ENCODE measurements around the gene TDRD7. TPM values are rescaled to one million over a fixed set of nuclear protein-coding genes. Genes with fewer than 3 reads are reported as not detected.

TDRD7 gene
- total RNA-seq, 1 donor from 2014 or later: 5.5 TPM

GRCh38 chr9:97396256-97396655, 15.6 kb upstream of the TDRD7 start:
- peaks cover 47% of the 10 kb centered on the region for H3K27me3 Mint-ChIP-seq
- H3K9me3 Mint-ChIP-seq: no peaks in the 10 kb centered on the region
- H3K36me3 Mint-ChIP-seq (ENCODE audit: low read depth): no peaks in the 10 kb centered on the region
- H3K4me3 Mint-ChIP-seq: no peak overlapping the region
- no peak for DNase-seq
- intact Hi-C loops (cut with micrococcal nuclease): loop anchor here (2.0 to 10.0 kb wide), 2 partner anchors 17 to 161 kb away; partner anchors contain the start of gene TDRD7
- no peak overlapping the region for H3K27ac Mint-ChIP-seq
- peaks cover 21% of the 10 kb centered on the region for H3K4me1 Mint-ChIP-seq

- Mint-ChIP-seq H3K36me3 (ENCODE audit: low read depth) (no peaks in the 10 kb centered on the region), H3K4me1 (peaks cover 21% of the 10 kb centered on the region), H3K27me3 (peaks cover 43% of the 10 kb centered on the region), H3K9me3 (no peaks in the 10 kb centered on the region), H3K4me3 (no peak overlapping the region), H3K27ac (no peak overlapping the region)
- peak; percentile 83 for DNase-seq
- intact Hi-C loops (cut with micrococcal nuclease): loop anchor here (1.0 to 10.0 kb wide), 3 partner anchors 10 to 162 kb away; partner anchors contain the start of gene TDRD7
Observed at GRCh38 chr9:97397220-97397619, 14.7 kb upstream of the TDRD7 start.

GRCh38 chr9:97398999-97399758, 12.7 kb upstream of the TDRD7 start:
- Mint-ChIP-seq H3K9me3 (peaks cover 9% of the 10 kb centered on the region), H3K36me3 (ENCODE audit: low read depth) (no peaks in the 10 kb centered on the region), H3K27me3 (peaks cover 37% of the 10 kb centered on the region), H3K4me1 (peaks cover 21% of the 10 kb centered on the region), H3K27ac (no peak overlapping the region), H3K4me3 (no peak overlapping the region)
- intact Hi-C loops (cut with micrococcal nuclease): loop anchor here (1.0 to 10.0 kb wide), 2 partner anchors 164 to 542 kb away; no protein-coding TSS in a partner anchor
- DNase-seq: peak; percentile 91

- Mint-ChIP-seq H3K9me3 (peaks cover 10% of the 10 kb centered on the region), H3K27ac (no peak overlapping the region)
Observed at GRCh38 chr9:97403746-97404316, 8.1 kb upstream of the TDRD7 start.

GRCh38 chr9:97405551-97405950, 6.3 kb upstream of the TDRD7 start:
- intact Hi-C loops (cut with micrococcal nuclease): no loop called here
- no peaks in the 10 kb centered on the region for H3K36me3 Mint-ChIP-seq (ENCODE audit: low read depth)
- H3K27ac Mint-ChIP-seq: no peak overlapping the region
- H3K4me1 Mint-ChIP-seq: no peaks in the 10 kb centered on the region
- H3K9me3 Mint-ChIP-seq: peaks cover 10% of the 10 kb centered on the region
- no peak for DNase-seq
- H3K4me3 Mint-ChIP-seq: no peak overlapping the region
- H3K27me3 Mint-ChIP-seq: peaks cover 54% of the 10 kb centered on the region

More at GRCh38 chr9:97403746-97404316, 8.1 kb upstream of the TDRD7 start:
- Mint-ChIP-seq H3K4me3 (no peak overlapping the region), H3K36me3 (ENCODE audit: low read depth) (no peaks in the 10 kb centered on the region), H3K27me3 (peaks cover 49% of the 10 kb centered on the region), H3K4me1 (peaks cover 7% of the 10 kb centered on the region)
- intact Hi-C loops (cut with micrococcal nuclease): no loop called here
- no peak for DNase-seq

- Mint-ChIP-seq H3K4me1 (peaks cover 3% of the 10 kb centered on the region), H3K9me3 (peaks cover 10% of the 10 kb centered on the region), H3K36me3 (ENCODE audit: low read depth) (no peaks in the 10 kb centered on the region), H3K27me3 (peaks cover 50% of the 10 kb centered on the region), H3K27ac (no peak overlapping the region), H3K4me3 (no peak overlapping the region)
- DNase-seq: no peak
- intact Hi-C loops (cut with micrococcal nuclease): no loop called here
Observed at GRCh38 chr9:97406620-97407177, 5.2 kb upstream of the TDRD7 start.

- Mint-ChIP-seq H3K27ac (no peak overlapping the region), H3K4me1 (peaks cover 14% of the 10 kb centered on the region), H3K27me3 (peaks cover 49% of the 10 kb centered on the region), H3K4me3 (no peak overlapping the region), H3K9me3 (peaks cover 8% of the 10 kb centered on the region), H3K36me3 (ENCODE audit: low read depth) (no peaks in the 10 kb centered on the region)
- DNase-seq: no peak
- intact Hi-C loops (cut with micrococcal nuclease): no loop called here
Observed at GRCh38 chr9:97408562-97408961, 3.3 kb upstream of the TDRD7 start.

- intact Hi-C loops (cut with micrococcal nuclease): loop anchor here (1.0 to 5.0 kb wide), 5 partner anchors 91 to 554 kb away; partner anchors contain the start of genes TMOD1 and XPA
- peak overlapping the region; percentile 87 for H3K4me3 Mint-ChIP-seq
- H3K36me3 Mint-ChIP-seq (ENCODE audit: low read depth): peaks cover 3% of the 10 kb centered on the region
- H3K4me1 Mint-ChIP-seq: peaks cover 23% of the 10 kb centered on the region
- peaks cover 39% of the 10 kb centered on the region for H3K27me3 Mint-ChIP-seq
- no peak for DNase-seq
- no peaks in the 10 kb centered on the region for H3K9me3 Mint-ChIP-seq
- peak overlapping the region; percentile 78 for H3K27ac Mint-ChIP-seq
Observed at GRCh38 chr9:97411440-97411788, 482 bp upstream of the TDRD7 start.

- Mint-ChIP-seq H3K36me3 (ENCODE audit: low read depth) (peaks cover 5% of the 10 kb centered on the region), H3K27me3 (peaks cover 28% of the 10 kb centered on the region), H3K4me3 (peak overlapping the region; percentile 87), H3K9me3 (no peaks in the 10 kb centered on the region), H3K27ac (peak overlapping the region; percentile 81), H3K4me1 (peaks cover 26% of the 10 kb centered on the region)
- no peak for DNase-seq
- intact Hi-C loops (cut with micrococcal nuclease): loop anchor here (1.0 to 5.0 kb wide), 6 partner anchors 16 to 556 kb away; partner anchors contain the start of genes NCBP1, TMOD1, TSTD2 and XPA
Observed at GRCh38 chr9:97412626-97413385, 910 bp downstream of the TDRD7 start.

- peaks cover 5% of the 10 kb centered on the region for H3K36me3 Mint-ChIP-seq (ENCODE audit: low read depth)
- peak overlapping the region; percentile 87 for H3K4me3 Mint-ChIP-seq
- DNase-seq: no peak
- H3K27ac Mint-ChIP-seq: no peak overlapping the region
- peaks cover 29% of the 10 kb centered on the region for H3K4me1 Mint-ChIP-seq
- intact Hi-C loops (cut with micrococcal nuclease): loop anchor here (1.0 to 5.0 kb wide), 5 partner anchors 17 to 556 kb away; partner anchors contain the start of genes NCBP1, TMOD1, TSTD2 and XPA
- H3K27me3 Mint-ChIP-seq: peaks cover 21% of the 10 kb centered on the region
- H3K9me3 Mint-ChIP-seq: no peaks in the 10 kb centered on the region
Observed at GRCh38 chr9:97413462-97413861, 1.6 kb downstream of the TDRD7 start.

- Mint-ChIP-seq H3K4me1 (peaks cover 37% of the 10 kb centered on the region), H3K36me3 (ENCODE audit: low read depth) (peaks cover 5% of the 10 kb centered on the region), H3K4me3 (no peak overlapping the region), H3K27me3 (peaks cover 10% of the 10 kb centered on the region), H3K9me3 (no peaks in the 10 kb centered on the region), H3K27ac (no peak overlapping the region)
- no peak for DNase-seq
- intact Hi-C loops (cut with micrococcal nuclease): no loop called here
Observed at GRCh38 chr9:97415146-97415545, 3.2 kb downstream of the TDRD7 start.

GRCh38 chr9:97418880-97419279, 7.0 kb downstream of the TDRD7 start:
- Mint-ChIP-seq H3K36me3 (ENCODE audit: low read depth) (peaks cover 10% of the 10 kb centered on the region), H3K9me3 (no peaks in the 10 kb centered on the region)
- intact Hi-C loops (cut with micrococcal nuclease): no loop called here

GRCh38 chr9:97419309-97419867, 7.5 kb downstream of the TDRD7 start:
- Mint-ChIP-seq H3K4me1 (peaks cover 19% of the 10 kb centered on the region), H3K27ac (no peak overlapping the region), H3K4me3 (no peak overlapping the region)

More at GRCh38 chr9:97418880-97419279, 7.0 kb downstream of the TDRD7 start:
- Mint-ChIP-seq H3K4me1 (peaks cover 20% of the 10 kb centered on the region), H3K4me3 (no peak overlapping the region), H3K27ac (no peak overlapping the region), H3K27me3 (no peaks in the 10 kb centered on the region)
- no peak for DNase-seq

More at GRCh38 chr9:97419309-97419867, 7.5 kb downstream of the TDRD7 start:
- DNase-seq: peak; percentile 46
- H3K27me3 Mint-ChIP-seq: no peaks in the 10 kb centered on the region
- peaks cover 13% of the 10 kb centered on the region for H3K36me3 Mint-ChIP-seq (ENCODE audit: low read depth)
- no peaks in the 10 kb centered on the region for H3K9me3 Mint-ChIP-seq
- intact Hi-C loops (cut with micrococcal nuclease): no loop called here
